NCI-H748 (cell line): ENCODE measurements around the gene GATAD2A.
A peak's percentile ranks its signal among the peaks of the same experiment; 100 is the strongest.

Source experiments
- DNase-seq: peaks from one replicate; lab custom pipeline; 2025; ENCODE audit not compliant: unreplicated experiment; lab: John Stamatoyannopoulos, UW

The GATAD2A gene

DNA sequence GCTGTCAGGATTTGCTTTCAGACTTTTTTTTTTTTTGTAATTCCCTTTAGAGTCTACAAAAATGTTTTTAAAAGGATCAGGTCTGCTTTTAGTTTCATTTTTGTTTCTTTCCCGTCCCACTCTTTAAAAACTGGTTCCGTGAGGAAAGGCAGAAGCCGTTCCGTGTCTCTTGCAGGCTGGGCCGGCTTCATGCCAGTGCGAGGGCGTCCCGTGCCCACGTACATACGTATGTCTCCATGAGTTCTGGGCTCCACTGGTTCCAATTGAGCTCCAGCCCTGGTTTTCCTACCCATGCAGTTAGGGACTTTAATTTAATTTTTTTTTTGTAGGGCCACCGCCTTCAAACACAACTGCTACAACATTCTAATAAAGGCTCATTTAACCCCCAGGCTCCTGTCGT is 101.1 kb downstream of the GATAD2A start:
- no peak for DNase-seq

DNA sequence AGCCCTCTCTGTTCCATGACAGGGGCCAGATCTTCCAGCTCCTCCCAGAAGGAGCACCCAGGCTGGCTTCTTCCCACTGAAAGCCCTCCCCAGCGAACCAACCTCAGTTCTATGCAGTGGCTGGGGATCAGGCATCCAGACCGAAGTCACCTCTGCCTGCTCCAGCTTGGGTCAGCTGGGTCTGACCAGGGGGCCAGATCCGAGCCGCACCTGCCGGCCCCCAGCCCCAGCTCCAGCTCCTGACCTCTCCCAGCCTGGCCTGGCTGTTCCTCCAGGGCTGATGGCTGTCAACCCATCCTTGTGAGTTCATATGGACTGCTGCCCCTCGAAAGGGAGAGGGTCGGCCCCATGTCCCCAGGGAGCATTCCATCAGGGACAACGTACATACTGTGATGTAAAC is 101.9 kb downstream of the GATAD2A start:
- no peak for DNase-seq

DNA sequence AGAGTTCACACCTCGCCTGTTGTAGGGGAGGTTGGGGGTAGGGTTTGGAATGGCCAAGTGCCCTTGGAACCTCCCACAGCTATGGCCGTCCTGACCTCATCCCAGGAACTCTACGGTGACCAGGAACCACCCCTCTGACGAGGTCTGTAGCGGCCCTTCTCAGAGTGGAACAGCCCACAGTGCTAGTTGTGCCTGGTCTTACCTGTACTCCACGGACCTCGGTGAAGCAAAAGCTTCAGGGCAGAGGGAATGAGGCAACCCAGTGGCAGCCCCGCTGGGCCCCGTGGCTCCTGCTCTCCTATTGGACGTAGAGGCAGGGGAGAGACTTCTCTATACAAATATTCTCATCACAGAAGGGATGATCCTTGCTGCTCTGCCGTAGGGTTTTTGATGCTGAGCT is 102.7 kb downstream of the GATAD2A start:
- no peak for DNase-seq

DNA sequence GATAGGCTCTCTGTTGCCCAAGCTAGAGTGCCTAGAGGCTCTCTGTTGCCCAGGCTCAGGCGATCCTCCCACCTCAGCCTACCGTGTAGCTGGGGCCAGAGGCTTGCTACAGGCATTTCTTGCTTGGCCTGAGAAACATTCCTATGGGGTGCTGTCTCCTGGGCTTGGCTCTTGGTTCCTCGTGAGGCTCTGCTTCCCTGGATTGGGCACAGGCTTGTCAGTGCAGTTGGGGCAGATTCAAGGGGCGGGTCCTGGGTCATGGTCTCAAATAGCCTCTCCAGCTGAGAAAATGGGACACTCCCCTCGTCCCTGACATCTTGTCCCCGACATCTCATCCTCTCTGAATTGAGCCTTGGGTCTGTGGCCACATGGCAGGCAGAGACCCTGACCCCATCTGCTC is 105.0 kb downstream of the GATAD2A start:
- DNase-seq, result no peak

DNA sequence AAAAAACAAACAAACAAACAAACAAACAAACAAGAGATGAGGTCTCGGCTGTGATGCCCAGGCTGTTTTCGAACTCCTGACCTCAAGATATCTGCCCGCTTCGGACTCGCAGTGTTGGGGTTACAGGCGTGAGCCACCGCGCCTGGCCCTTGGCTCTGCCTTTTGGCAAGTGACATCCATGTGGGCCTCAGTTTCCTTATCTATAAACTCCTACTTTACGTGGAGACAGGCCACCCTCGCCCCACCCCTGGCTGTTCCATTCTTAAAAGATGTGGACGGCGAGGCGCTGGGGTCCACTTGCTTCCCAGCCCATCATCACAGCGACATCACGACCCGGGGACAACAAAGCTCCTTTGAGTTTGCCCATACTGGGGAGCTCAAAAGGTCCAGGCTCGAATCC is 108.2 kb downstream of the GATAD2A start:
- no peak for DNase-seq

DNA sequence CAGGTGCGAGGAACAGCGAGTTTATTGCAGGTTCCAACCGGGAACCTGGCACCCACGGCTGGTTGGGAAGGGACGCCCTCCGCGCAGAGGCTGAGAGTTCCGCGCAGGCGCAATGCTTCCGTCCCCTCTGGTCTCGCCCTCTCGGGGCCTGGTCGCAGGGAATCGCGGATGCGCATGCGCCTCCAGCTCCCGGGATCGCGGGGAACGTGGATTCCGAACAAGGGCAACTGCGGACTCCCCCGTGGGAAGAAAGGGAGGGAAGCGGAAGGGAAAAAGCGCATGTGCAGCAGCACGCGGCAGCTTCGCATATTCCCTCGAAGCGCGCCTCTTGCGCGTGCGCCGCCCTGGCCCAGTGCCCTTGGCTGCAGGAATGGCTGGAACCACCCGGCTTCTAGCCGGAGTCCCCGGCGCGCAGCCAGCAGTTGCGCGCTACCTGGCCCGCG is 108.8 kb downstream of the GATAD2A start:
- no peak for DNase-seq

DNA sequence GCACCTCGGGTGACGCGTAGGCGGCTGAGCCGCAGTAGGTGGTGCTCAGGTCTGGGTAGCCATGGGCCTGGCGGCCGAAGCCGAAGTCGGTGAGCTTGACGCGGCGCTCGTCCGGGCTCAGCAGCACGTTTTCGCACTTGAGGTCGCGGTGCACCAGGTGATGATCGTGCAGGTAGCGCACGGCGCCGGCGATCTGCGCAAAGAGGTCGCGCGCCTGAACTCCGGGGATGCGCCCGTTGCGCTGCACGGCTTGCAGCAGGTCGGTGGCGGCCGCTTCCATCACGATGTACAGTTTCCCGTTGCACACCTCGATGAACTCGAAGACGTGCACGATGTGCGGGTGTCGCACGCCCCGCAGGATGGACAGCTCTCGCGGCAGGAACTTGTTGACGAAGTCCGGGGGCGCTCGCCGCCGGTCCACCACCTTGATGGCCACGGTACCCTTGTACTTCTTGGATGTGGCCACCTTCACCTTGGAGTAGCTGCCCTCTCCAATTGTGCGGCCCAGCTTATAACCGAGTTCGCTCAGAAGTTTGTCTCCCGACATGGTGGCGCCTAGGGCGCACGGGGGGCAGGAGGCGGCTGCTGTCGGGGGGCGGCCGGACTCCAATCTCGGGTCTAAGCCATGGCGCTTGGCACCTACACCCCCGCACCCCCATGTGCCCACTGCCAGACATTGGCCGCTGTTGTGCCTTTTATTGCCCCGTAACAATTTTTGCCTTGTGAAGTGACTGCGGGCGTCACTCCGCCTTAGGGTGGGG is 109.6 kb downstream of the GATAD2A start, which contains the start of gene TSSK6:
TSS of gene TSSK6 (minus strand) at position 668 of the 761 bp plus-strand sequence. CDS start at position 547, 121 bp downstream.
- DNase-seq, result no peak

DNA sequence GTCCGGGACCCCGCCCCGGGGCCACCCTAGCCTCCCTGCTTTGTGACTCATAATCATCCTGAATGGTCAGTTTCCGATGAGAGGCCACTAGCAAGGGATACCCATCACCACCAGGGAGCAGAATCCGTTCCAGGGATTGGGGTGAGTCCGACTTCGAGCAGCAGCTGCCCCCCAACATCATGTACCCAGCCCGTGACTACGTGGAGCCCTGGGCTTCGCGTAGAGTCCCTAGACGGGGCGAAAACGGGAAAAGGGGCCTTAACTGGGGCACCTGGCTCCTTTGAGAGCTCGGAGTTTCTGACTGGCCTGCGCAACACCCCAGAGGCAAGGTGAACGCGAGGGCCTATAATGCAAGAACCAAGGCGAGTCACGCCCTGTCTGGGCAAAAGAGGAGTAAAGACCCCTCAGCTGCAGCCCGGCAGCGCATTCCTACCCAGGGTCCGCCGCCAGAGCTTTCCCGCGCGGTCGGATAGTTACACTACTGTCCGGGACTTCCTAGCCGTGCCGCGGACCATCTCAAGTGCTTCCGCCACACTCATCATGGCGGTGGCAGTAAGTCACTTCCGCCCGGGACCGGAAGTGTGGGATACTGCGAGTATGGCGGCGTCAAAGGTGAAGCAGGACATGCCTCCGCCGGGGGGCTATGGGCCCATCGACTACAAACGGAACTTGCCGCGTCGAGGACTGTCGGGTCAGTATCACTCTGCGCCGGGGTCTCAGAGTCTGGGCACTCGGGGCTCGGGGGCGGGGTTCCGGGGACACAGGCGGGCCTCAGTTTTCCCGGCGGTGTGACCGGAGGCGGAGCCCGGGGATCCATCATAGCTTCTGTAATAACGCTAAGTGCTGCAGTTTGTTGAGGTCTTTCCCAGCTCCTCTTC is 110.4 kb downstream of the GATAD2A start, which contains the start of gene NDUFA13:
TSS of gene NDUFA13 (plus strand) at position 584 of the 878 bp plus-strand sequence. CDS start at position 598, 14 bp downstream.
- DNase-seq, result peak; percentile 91

DNA sequence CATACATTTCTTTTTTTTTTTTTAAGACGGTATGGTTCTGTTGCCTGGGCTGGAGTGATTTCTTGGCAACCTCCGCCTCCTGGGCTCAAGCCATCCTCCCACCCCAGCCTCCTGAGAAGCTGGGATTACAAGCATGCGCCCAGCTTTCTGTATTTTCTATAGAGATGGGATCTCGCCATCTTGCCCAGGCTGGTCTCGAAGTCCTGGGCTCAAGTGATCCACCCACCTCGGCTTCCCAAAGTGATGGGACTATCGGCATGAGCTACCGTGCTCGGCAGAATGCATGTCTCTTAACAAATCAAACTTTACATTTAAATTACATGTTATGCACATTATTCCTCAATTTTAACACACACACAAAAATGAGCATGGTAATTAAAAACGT is 111.8 kb downstream of the GATAD2A start:
- DNase-seq, result no peak

DNA sequence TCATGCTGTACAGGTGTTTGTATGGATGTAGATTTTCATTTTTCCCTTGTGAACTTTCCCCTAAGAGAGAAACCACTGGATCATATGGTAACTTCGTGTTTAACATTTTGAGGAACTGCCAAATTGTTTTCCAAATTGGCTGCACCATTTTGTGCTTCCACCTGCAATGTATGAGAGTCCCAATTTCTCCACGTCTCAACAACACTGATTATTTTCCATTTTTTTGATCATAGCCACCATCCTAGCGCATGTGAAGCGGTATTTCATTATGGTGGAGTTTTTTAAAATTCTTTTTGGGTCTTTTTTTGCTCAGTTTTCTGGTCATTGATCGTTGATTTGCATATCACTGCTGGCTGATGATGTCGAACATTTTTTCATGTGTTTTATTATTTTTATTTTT is 115.5 kb downstream of the GATAD2A start:
- no peak for DNase-seq

DNA sequence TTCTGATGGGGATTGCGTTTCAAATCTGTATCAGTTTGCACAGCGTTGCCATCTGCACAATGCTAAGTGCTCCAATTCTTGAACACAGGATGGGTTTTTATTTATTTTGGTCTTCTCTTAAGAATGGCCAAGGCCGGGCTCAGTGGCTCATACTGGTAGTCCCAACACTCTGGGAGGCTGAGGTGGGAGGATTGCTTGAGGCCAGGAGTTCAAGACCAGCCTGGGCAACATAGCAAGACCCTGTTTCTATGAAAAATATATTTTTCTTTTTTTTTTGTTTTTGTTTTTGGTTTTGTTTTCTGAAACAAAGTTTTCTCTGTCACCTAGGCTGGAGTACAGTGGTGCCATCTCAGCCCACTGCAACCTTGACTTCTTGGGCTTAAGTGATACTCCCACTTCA is 117.7 kb downstream of the GATAD2A start:
- DNase-seq, result no peak

DNA sequence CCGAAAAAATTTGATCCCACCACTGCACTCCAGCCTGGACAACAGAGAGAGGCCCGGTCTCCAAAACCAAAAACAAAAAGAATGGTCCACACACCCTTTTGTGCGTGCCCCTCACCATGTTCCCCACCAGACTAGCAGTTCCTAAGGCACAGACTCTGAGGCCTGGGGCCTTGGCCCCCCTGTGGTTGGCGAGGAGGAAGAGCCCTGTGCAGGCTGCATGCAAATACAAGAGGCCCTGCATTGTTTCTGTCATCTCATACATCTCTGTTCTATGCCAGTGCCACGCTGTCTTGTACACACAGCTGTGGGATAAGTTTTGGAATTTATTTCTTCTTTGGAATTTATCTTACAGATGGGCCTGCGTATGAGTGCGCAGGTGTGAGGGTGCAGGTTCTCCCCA is 118.6 kb downstream of the GATAD2A start:
- DNase-seq, result no peak

DNA sequence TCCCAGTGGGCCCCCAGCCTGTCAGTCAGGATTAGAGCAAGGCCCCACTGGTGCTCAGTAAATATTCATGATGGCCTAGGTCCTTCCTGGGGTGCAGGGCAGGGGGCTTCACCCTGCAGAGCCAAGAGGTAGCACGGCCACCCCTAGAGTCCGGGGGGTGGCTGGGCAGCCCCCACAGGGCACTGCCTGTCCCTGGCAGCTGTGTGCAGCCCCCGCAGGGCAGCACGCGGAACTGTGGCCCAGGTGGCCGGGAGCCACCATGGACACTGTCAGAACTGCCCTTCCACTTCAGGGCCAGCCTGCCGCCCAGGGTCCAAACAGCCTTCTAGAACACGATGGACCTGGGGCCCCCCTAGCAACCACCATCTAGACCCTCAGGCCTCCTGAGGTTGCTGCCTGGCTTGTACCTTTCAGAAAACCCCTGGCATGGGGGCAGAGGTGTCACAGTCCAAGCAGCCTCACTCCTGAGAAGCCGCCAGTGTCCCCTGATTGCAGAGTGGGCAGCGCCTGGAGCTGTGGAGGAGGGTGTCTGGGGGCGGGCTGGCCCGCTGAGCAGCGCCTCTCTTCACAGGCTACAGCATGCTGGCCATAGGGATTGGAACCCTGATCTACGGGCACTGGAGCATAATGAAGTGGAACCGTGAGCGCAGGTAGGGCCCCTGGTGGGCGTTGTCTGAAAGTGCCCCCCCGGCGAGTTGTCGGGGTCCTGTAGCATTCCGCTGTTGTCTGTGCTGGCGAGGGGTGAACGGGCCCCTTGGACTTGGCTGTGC is 120.3 kb downstream of the GATAD2A start:
- no peak for DNase-seq

DNA sequence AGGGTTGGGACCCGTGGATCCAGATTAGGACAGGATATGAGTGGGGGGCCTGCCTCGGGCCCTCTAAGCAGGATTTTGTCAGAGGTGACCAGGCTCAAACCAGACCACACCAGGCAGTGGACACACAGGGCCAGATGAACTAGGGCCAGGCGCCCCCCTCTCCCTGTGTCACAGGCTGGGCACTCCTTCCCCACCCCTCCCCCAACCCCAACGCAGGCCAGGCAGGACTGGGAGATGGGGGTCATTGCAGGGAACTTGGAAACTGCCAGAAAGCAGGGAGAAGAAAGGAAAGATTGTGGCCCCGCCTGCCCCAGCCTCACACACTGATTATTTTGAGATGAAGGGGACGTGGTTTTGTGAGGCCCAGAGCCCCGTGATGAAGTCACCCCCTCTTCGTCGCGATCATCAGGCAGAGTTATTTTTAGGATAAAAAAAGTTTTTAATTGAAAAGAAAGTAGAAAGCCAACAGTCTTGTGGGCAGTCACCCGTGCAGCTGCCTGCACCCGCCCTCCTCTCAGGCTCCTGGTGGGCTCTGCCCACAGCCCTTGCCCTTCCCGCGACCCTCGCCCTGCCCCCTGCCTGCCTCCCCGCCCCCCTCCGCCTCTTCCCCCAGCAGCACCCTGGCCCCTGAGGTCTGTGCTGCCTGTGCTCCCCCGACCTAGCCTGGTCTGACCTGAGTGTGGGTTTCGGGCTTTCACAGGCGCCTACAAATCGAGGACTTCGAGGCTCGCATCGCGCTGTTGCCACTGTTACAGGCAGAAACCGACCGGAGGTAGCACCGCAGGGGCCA is 121.3 kb downstream of the GATAD2A start:
- DNase-seq, result no peak

DNA sequence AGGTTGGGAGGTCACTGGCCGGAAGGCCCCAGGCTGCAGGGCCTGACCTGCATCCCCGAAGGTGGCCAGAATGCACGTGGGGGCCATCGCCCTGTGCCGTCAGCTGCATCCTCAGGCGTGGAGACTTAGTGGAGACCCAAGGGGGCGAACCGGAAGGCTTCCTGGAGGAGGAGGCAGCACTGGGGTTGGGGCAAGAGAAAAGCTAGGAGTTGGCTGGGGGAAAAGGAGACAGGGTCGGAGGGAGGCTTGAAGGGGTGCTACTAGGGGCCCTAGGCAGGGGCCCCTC is 121.8 kb downstream of the GATAD2A start:
- no peak for DNase-seq

DNA sequence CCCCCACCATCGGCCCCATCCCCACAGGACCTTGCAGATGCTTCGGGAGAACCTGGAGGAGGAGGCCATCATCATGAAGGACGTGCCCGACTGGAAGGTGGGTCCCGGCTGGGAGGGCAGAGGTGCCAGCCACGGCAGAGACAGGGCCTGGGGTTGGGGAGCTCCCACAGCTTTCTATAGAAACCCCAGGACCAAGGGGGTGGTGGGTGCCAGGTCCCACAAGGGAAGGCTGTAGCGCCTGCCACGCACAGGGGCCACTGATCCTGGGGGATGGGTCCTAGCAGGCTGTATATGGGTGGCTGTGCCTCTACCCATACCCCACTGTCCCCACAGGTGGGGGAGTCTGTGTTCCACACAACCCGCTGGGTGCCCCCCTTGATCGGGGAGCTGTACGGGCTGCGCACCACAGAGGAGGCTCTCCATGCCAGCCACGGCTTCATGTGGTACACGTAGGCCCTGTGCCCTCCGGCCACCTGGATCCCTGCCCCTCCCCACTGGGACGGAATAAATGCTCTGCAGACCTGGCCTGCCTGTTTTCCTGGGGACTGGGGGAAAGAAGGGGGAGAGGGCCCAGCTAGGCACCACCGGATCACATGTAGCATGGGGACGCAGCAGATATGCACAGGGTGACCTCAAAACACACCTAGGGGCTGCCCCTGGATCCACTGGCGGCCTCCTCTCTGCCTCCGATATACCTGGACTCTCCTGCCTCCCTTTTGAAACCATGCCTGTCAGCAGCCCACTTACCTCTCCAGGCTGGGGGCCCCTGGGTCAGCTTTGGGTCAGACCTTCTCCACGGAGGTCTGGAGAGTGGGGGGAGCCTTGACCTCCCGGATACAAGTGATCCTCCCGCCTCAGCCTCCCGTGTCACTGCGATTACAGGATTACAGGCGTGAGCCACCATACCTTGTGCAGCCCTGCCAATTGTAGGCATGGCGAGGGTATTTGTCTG is 122.5 kb downstream of the GATAD2A start:
- no peak for DNase-seq

DNA sequence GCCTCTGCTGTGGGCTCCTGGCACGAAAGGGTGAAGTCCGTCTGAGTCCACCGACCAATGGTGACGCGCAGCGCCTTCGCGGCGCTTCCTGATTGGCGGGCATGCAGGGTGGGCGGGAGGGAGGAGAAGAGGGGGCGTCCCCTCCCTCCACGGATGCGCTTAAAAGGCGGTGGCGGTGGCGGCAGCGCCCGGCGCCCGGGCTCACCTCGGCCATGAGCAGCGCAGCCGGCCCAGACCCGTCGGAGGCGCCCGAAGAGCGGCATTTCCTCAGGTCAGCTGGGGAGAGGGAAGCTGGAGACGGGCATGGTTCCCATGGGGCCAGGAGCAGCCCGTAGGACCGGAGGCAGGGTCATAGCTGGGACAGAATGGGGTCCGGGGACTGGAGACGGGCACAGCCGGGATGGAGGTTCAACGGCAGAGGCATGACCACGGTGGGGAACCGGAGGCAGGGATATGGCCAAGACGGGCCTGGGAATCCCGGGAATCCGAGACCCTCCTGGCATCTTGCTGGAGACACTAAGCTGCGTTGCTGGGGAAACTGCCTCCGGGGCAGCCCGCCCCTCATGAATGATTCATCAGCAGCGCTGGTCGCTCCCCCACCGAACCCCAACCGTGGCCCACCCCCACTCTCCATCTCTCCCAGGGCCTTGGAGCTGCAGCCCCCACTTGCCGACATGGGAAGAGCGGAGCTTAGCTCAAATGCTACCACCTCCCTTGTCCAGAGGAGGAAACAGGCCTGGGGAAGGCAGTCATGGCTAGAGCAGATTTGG is 123.4 kb downstream of the GATAD2A start, which contains the start of gene YJEFN3:
TSS of gene YJEFN3 (plus strand) at position 191 of the 770 bp plus-strand sequence. CDS start at position 213, 22 bp downstream.
- DNase-seq, result peak; percentile 84

DNA sequence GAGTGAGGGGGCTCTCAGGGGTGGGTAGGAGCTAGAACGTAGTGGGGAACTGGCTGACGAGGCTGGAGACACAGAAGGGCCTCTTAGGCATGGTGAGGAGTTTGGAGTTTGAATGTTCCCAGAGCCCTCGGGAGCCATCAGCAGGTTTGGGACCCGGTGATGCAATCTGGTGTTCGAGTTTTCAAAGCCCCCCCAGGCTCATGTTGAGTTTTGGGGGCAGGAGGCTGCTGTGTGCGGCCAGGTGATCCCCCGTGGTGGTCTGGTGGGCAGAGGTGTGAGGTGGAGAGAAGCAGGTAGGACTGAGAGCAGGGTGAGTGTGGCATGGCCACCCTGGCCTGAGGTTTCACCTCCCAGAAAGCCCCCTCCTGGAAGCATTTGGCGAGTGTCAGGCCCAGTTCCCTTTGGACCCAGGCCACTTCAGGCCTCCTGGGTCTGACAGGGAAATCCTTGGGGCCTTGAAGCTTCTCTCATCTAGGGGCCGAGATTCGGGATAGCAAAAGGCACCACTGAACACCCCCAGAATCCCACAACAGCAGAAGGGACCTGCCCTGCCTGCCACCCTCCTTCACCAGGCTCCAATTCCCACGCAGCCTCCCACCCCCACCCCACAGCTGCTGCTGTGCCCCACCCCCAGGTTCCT is 124.4 kb downstream of the GATAD2A start:
- no peak for DNase-seq
